ENCODE results near the gene CDKN2C. TPM values are rescaled to one million over a fixed set of nuclear protein-coding genes. Genes with fewer than 3 reads are reported as not detected.
"Not testable (repeated sequence)": the region's sequence is repeated elsewhere in the genome, so short reads cannot be mapped to it uniquely, and the experiment has no call there.

CDKN2C gene
- total RNA-seq, 1 donor from 2014 or later = 12.8 TPM

DNA sequence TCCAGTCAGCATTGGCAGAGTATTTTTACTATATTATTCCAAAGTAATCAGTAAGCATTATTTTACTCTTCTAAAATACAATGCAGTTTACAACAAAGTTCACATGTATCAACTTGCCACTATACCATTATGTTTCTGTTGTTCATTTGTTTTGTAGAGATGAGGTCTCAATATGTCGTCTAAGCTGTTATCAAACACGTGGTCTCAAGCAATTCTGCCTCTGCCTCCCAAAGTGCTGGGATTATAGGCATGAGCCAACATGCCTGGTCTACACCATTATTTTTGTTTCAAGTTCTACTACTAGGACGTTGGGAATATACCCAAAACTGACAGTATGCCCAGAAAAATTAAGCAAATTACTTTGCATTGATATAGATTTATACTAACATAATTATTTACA is 29.8 kb upstream of the CDKN2C start:
- Histone ChIP-seq H3K27ac (replicated peaks) (no peak overlapping the region), H3K4me1 (peaks cover 22% of the 10 kb centered on the region), H3K36me3 (no peaks in the 10 kb centered on the region), H3K4me3 (no peak overlapping the region), H3K27me3 (ENCODE audit: low read depth) (no peaks in the 10 kb centered on the region), H3K9me3 (replicated peaks) (no peaks in the 10 kb centered on the region)
- no peak for DNase-seq
- TF ChIP-seq, protein P1, sequence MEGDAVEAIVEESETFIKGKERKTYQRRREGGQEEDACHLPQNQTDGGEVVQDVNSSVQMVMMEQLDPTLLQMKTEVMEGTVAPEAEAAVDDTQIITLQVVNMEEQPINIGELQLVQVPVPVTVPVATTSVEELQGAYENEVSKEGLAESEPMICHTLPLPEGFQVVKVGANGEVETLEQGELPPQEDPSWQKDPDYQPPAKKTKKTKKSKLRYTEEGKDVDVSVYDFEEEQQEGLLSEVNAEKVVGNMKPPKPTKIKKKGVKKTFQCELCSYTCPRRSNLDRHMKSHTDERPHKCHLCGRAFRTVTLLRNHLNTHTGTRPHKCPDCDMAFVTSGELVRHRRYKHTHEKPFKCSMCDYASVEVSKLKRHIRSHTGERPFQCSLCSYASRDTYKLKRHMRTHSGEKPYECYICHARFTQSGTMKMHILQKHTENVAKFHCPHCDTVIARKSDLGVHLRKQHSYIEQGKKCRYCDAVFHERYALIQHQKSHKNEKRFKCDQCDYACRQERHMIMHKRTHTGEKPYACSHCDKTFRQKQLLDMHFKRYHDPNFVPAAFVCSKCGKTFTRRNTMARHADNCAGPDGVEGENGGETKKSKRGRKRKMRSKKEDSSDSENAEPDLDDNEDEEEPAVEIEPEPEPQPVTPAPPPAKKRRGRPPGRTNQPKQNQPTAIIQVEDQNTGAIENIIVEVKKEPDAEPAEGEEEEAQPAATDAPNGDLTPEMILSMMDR (IDR thresholded peaks at IDR 0.05; ENCODE audit: borderline replicate concordance) = no peak
- intact Hi-C loops (cut with micrococcal nuclease) = no loop called here

DNA sequence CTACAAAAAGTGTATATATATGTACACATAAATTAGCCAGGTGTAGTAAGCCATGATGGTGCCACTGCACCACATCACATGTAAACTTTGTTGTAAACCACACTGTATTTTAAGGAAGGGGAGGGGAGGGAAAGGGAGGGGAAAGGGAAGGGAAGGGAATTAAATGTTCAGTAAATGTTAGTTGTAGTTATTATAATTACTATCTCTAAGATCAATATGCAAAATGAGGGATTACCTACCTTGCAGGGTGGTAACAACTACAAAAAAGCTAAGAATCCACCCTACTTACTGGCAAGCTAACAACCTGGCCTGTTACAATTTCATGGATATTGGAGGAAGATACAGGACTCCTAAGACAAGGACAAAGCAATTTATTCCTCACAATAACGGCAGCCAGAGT is 27.7 kb upstream of the CDKN2C start:
- intact Hi-C loops (cut with micrococcal nuclease) = no loop called here
- Histone ChIP-seq H3K27ac (replicated peaks) (no peak overlapping the region), H3K27me3 (ENCODE audit: low read depth) (no peaks in the 10 kb centered on the region), H3K4me3 (no peak overlapping the region), H3K9me3 (replicated peaks) (no peaks in the 10 kb centered on the region), H3K4me1 (peaks cover 24% of the 10 kb centered on the region), H3K36me3 (no peaks in the 10 kb centered on the region)
- DNase-seq = no peak
- TF ChIP-seq, protein P1 (IDR thresholded peaks at IDR 0.05; ENCODE audit: borderline replicate concordance) = no peak

DNA sequence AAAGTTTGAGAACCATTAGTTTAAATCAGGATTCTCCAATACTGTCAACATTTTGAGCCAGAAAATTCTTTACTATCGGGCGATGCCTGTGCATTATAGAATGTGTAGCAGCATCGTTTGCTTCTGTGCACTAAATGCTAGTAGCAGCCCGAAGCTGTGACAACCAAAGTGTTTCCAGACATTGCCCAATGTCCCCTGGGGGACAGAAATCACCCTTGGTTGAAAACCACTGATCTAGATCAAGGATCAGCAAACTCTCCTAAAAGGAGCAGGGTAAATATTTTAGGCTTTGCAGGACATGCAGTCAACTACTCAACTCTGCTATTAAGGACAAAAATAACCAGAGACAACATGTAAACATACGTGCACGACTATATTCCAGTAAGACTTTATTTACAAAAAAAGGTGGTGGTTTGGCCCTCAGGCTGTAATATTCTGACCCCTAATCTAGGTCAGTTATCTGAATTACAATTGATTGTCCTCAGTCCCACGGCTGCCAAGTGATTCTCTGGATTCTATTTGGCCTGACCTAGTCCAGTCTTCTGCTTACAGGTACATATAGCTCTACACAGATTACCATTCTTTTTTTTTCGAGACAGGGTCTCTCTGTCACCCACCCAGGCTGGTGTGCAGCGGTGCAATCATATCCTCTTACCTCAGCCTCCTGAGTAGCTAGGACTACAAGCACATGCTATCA is 20.6 kb upstream of the CDKN2C start:
- intact Hi-C loops (cut with micrococcal nuclease) = no loop called here
- no peak for DNase-seq
- H3K27ac ChIP-seq (replicated peaks) = no peak overlapping the region
- H3K4me3 ChIP-seq = no peak overlapping the region
- TF ChIP-seq, protein P1 (IDR thresholded peaks at IDR 0.05; ENCODE audit: borderline replicate concordance) = no peak
- no peaks in the 10 kb centered on the region for H3K36me3 ChIP-seq
- peaks cover 43% of the 10 kb centered on the region for H3K4me1 ChIP-seq
- no peaks in the 10 kb centered on the region for H3K9me3 ChIP-seq (replicated peaks)
- H3K27me3 ChIP-seq (ENCODE audit: low read depth) = no peaks in the 10 kb centered on the region

DNA sequence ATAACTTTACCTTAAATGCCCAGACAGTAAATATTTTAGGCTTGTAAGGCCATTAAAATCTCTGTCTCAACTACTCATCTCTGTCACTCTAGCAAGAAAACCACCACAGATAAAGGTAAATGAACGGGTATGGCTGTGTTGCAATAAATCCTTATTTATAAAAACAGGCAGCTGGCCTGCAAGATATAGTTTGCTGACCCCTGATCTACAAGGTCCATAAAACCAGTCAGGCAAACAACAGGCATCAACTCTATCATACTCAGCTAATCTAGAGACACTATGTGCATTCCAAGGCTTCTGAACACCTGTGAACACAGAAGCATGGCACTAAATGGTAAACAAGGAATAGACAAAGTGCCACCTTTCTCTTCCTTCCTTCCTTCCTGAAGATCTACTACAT is 19.6 kb upstream of the CDKN2C start:
- Histone ChIP-seq H3K27ac (replicated peaks) (no peak overlapping the region), H3K4me3 (no peak overlapping the region), H3K36me3 (no peaks in the 10 kb centered on the region), H3K4me1 (peaks cover 40% of the 10 kb centered on the region), H3K27me3 (ENCODE audit: low read depth) (no peaks in the 10 kb centered on the region), H3K9me3 (replicated peaks) (no peaks in the 10 kb centered on the region)
- TF ChIP-seq, protein P1 (IDR thresholded peaks at IDR 0.05; ENCODE audit: borderline replicate concordance) = no peak
- intact Hi-C loops (cut with micrococcal nuclease) = no loop called here
- no peak for DNase-seq

DNA sequence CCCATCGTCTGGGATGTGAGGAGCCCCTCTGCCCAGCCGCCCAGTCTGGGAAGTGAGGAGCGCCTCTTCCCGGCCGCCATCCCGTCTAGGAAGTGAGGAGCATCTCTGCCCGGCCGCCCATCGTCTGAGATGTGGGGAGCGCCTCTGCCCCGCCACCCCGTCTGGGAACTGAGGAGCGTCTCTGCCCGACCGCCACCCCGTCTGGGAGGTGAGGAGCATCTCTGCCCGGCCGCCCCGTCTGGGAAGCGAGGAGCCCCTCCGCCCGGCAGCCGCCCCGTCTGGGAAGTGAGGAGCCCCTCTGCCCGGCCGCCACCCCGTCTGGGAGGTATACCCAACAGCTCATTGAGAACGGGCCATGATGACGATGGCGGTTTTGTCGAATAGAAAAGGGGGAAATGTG is 17.5 kb upstream of the CDKN2C start:
- H3K27me3 ChIP-seq (ENCODE audit: low read depth); H3K4me3 ChIP-seq; DNase-seq; H3K27ac ChIP-seq (replicated peaks); H3K9me3 ChIP-seq (replicated peaks); intact Hi-C loops (cut with micrococcal nuclease); H3K36me3 ChIP-seq: not testable (repeated sequence)
- H3K4me1 ChIP-seq = peaks cover 33% of the 10 kb centered on the region

DNA sequence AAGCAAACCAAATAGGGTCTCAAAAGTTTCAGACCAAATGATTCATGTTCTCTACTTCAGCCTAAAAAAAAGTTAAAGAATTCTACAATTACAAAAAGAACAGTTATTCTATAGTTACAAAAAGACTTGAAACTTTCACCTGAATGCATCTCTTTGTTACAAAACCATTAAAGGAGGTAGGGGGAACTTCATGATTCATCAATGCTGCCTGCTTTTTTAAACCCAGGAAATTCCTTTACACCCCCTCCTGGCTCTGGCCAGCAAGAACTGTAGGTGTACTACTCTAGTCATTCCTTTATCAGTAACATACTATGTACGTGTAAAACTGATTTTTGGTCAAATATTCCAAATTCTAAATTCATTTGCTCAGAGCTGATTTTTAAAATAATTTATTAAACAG is 14.9 kb upstream of the CDKN2C start:
- no peaks in the 10 kb centered on the region for H3K9me3 ChIP-seq (replicated peaks)
- TF ChIP-seq, protein P1 (IDR thresholded peaks at IDR 0.05; ENCODE audit: borderline replicate concordance) = no peak
- intact Hi-C loops (cut with micrococcal nuclease) = no loop called here

More for the DNA sequence above, 14.9 kb upstream of the CDKN2C start:
- Histone ChIP-seq H3K36me3 (no peaks in the 10 kb centered on the region), H3K27me3 (ENCODE audit: low read depth) (no peaks in the 10 kb centered on the region), H3K4me1 (peaks cover 41% of the 10 kb centered on the region), H3K27ac (replicated peaks) (no peak overlapping the region), H3K4me3 (no peak overlapping the region)
- no peak for DNase-seq
